H54 (cell line): ENCODE results near the gene ERCC3.

Experiments used
- DNase-seq: peaks from one replicate; pipeline ENCODE4 v3.0.0; 2011; ENCODE audit warnings: low spot score, mixed read lengths; ENCODE audit not compliant: insufficient read length
- FAIRE-seq: peaks from 3 replicates; lab custom pipeline; 2011; peaks lifted over from hg19 to GRCh38; lab: Jason Lieb, UNC
- POLR2A ChIP-seq: IDR thresholded peaks from 2 replicates; pipeline ENCODE4 v1.6.1; 2011; ENCODE audit warnings: low read depth, mild to moderate bottlenecking, low read length

ERCC3 gene

DNA sequence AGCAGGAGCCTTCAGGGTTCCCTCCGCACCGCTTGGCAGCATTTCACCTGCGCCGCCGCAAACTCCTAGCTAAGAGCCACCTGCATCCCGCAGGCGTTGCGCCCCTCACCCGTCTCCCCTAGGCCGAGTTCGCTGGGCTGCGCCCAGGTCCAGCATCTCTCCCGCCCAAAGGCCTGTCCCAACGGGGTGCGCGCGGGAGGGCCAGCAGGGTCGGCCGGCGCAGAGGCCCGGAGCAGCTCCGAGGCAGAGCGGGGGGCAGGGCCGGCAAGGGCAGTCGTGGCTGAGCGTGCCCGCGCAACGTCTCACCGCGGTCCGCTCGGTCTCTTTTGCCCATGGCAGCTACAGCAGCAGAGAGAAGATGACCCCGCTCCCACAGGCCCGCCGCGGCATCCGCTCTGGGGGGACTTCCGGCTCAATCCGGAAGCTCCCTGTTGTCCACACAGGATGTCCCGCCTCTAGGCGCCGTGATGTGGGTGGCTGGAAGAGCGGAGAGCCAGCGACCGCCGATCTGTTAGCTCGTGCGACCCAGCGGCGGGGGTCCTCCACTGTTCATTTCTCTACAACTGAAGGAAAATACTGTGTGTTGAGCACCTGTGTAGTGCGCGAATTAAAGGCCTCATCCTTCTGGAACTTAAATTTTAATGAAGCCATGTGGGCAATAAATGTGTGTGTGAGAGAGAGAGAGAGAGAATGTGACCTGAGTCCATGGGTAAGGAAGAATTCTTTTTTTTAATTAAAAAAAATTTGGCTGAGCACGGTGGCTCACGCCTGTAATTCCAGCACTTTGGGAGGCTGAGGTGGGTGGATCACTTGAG is at the start of gene ERCC3:
Gene ERCC3 (minus strand): TSS at position 397 of the 815 bp plus-strand sequence. CDS start 63 bp downstream, at position 334.
- peak; percentile 67 for TF ChIP-seq POLR2A
- FAIRE-seq (no peak), DNase-seq (peak; percentile 88)

- FAIRE-seq (no peak), DNase-seq (no peak)
- no peak for TF ChIP-seq POLR2A
These were observed 49.3 kb upstream of the ERCC3 start for GRCh38 chr2:127343277-127343676.

DNA sequence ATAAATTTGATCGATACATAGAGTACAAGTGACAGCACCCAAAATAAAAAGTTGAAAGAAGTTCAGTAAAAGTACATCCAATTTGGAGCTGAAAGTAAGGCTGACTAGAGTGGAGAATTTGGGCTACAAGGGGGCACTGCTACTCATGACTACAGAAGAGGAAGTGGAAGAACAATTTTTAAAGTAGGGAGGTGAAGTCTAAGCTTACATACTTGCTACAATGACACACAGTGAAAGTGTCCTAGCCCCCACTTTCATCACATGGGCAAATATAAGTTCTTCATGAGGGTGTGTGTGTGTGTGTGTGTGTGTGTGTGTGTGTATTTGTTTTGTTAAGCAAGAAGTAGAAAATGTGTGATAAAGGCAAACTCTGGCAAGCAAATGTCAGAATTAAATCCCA is 48.2 kb upstream of the ERCC3 start:
- no peak for DNase-seq
- no peak for FAIRE-seq
- TF ChIP-seq POLR2A, result no peak

DNA sequence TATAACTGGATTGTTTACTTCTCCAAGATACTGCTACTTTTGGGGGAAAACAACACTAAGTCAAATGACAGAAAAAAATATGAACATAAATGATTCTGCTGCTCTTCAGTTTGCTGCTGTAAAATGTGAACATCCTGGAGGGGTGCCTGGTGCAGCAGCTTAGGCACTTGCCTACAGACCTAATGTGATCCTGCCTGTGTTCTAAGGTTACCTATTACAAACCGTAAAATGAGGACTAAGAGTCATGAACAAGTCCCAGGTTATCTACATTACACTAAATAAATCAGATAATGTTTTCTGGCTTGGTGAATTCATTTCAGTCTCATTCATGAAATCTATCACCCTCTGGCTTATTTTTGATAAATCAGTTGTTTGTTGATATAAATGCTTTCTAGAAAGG is 38.4 kb upstream of the ERCC3 start:
- FAIRE-seq, result no peak
- no peak for DNase-seq
- no peak for TF ChIP-seq POLR2A

GRCh38 chr2:127330753-127331152 is 36.8 kb upstream of the ERCC3 start:
- TF ChIP-seq POLR2A, result no peak
- no peak for FAIRE-seq
- no peak for DNase-seq

DNA sequence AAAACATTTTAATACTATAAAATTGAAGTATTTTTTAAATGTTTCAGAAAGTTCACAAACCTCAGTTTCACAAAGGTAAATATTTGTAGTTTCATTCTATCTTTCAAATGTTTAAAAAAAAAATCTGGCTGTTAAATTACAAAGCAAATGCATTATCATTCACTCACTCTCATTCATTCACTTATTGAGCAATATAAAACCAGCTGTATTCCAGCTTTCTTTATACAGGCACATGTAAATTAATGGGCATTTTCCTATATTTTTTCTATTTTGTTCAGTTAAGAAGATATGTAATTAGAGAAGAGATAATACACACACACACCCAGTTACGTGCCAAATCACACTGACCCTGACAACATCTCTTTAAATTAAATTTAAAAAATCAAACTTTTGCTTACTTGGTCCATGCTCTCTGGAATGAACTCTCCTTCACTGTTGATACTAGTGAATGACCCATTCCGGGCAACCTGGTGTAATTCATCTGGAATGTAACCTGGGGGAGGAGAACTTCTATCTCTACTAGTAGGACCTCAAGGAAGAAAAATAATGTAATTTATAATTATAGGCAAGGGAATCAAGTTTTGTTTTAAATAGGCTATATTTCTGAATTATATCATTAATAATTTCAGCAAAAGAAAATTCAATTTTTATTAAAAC is 32.5 kb upstream of the ERCC3 start:
- FAIRE-seq (no peak), DNase-seq (no peak)
- no peak for TF ChIP-seq POLR2A

DNA sequence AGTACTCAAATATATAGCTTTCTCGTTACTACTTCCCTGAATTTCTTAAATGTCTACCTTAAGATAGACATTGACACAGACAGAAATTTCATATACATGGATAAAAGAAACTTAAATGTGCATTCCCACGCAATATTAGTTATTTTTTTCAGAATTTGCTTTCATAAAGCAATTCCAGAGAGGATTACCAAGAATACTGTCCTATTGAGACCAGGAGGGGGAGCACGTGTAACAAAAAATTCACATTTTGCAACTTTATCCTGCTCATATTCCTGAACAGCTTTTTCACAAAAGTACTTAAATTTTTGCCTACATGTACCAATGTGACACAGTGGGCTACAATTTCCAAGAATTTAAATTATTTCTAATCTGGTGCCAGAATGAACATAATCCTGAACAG is 30.7 kb upstream of the ERCC3 start:
- DNase-seq, result peak; percentile 8
- TF ChIP-seq POLR2A, result no peak
- peak; percentile 75 for FAIRE-seq

DNA sequence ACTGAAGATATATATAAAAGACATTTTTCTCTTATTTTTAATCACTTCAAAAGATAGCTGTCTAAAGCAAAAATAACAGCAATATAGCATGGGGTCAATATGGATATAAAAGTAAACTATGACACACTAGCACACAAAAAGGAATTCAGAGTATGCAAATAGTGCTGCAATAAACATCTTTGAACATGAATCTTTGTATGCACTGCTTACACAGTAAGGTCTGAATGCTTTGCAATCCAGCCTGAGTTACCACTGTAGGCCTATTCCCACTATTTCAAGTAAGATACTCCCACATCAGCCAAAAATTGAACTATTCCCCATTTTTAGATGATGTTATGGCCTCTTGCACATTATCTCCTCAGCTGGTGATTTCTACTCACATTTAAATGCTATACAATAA is 27.4 kb upstream of the ERCC3 start:
- DNase-seq, result no peak
- no peak for FAIRE-seq

GRCh38 chr2:127320586-127321275 is 26.8 kb upstream of the ERCC3 start:
- FAIRE-seq, result no peak
- TF ChIP-seq POLR2A, result no peak
- DNase-seq, result no peak

More for the DNA sequence above, 27.4 kb upstream of the ERCC3 start:
- no peak for TF ChIP-seq POLR2A

DNA sequence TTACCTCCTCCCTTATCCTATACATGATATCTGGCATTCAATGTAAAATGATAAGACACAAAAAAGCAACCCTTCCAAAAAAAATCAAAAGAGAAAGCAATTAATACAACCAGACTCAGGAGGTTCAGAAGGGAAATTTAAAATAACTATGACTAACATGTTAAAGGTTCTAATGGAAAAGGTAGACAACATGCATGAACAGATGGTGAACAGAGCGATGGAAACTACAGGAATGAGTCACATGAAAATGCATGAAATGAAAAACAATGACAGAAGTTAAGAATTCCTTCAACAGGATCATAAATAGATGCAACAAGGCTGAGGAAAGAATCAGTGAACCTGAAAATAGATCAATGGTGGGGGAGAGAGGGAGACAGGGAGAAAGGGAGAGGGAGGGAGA is 26.1 kb upstream of the ERCC3 start:
- TF ChIP-seq POLR2A, result no peak
- no peak for DNase-seq
- no peak for FAIRE-seq

DNA sequence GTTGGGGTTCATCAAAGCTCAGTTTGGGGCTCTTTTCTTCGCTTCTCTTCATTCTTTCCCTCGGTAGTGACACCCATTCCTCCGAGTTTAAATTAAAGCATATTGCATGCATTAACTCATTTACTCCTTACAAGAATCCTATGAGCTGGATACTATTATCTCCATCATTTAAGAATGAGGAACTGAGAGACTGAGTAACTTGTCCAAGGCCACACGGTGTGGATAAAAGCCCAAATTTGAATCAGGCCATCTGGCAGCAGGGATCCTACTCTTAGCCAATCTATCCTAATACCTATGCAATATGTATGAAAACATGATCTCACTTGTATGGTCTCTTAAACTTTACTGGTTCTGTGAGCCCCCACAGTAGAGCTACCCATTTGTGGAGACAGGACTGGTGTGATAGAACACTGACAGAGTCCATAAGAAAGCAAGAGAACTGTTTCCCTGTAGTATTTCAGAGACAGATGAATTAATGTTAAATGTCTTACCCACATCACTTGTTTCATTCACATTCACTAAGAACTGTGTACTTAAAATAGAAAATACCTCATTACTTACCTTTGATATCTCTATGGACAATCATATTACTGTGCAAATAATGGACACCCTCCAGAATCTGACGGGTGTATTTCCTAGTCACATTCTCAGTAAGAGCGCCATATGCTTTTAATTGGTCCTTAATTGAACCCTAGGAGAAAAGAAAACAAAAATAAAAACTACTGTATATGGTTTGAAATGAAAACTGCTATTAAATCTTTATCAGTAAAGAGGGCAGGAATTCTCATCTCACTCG is 20.4 kb upstream of the ERCC3 start:
- FAIRE-seq (no peak), DNase-seq (no peak)
- TF ChIP-seq POLR2A, result no peak

DNA sequence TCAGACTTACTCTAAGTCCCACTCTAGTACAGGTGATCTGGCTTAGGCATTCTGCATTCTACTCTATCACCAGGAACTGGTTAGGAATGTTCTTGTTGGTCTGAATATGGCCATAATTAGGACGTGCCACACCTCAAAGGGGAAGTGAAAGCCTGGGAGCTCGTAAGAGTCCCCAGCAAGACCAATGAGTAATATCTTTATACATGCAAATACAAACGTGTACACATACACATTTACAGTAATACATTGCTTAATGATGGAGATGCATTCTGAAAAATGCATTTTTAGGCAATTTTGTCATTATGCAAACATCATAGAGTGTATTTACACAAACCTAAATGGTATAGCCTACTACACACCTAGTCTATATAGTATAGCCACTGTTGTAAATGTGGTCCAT is 19.5 kb upstream of the ERCC3 start:
- FAIRE-seq, result no peak
- no peak for TF ChIP-seq POLR2A
- no peak for DNase-seq

GRCh38 chr2:127310980-127311379 is 17.0 kb upstream of the ERCC3 start:
- no peak for DNase-seq
- no peak for TF ChIP-seq POLR2A
- no peak for FAIRE-seq

GRCh38 chr2:127309468-127309867 is 15.5 kb upstream of the ERCC3 start:
- no peak for TF ChIP-seq POLR2A
- DNase-seq, result no peak
- no peak for FAIRE-seq
